HG03097 (cell line): ENCODE data around the gene PTK7.

Experiments
- ATAC-seq: cut with Tn5 transposase; IDR thresholded peaks from one replicate; pipeline ENCODE4 v1.9.1; 2021; ENCODE audit not compliant: unreplicated experiment, low FRiP score

Gene PTK7

GRCh38 chr6:43141644-43142043, 65.5 kb downstream of the PTK7 start:
- ATAC-seq, result no peak

DNA sequence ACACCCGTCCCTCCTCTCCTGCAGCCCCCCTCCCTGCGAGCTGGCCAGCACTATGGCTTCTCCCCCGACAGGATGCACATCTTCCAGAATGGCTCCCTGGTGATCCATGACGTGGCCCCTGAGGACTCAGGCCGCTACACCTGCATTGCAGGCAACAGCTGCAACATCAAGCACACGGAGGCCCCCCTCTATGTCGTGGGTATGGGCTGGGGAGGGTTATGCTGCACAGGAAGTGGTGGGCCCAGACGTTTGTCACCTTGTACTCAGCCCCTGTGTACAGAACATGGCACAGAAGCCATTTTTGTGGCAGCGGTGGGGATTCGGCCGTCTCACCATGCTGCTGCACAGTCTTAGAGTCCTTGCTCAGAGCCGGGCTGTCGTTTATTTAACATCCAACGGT, 66.0 kb downstream of the PTK7 start:
- ATAC-seq, result no peak

- ATAC-seq, result peak; percentile 64
Observed at GRCh38 chr6:43143235-43144128, 67.4 kb downstream of the PTK7 start.

GRCh38 chr6:43144879-43145278, 68.8 kb downstream of the PTK7 start:
- ATAC-seq, result no peak

- no peak for ATAC-seq
Observed at GRCh38 chr6:43146261-43146660, 70.1 kb downstream of the PTK7 start.

- ATAC-seq, result no peak
Observed at GRCh38 chr6:43146709-43147688, 70.9 kb downstream of the PTK7 start.

DNA sequence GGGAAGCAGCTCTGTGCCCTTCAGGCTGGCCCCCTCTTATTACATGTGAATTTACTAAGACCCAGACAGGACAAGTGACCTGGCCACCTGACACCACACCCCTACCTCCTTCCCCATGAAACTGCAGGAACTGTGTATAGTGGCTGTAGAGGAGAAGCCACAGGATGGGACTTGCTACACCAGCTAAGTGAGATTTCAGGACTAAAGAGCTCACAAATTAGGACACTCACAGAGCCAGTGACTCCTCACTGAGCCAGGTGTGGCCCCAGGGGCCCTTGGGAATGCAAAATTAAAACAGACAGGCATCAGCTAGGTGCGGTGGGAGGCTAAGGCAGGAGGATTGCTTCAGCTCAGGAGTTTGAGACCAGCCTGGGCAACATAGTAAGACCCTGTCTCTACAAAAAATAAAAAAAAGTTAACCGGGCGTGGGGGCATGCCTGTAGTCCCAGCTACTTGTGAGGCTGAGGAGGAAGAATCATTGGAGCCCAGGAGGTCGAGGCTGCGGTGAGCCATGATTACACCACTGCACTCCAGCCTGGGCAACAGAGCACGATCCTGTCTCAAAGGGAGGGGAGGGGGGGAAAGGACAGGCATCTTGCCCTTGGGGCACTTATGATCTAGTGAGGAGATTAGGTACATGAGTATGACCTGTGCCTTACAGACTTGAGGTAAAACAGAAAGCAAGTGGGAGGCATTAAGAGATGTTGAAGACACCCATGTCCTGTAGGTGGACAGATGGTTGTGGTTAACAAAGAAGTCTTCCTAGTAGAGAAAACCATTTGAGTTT, 71.8 kb downstream of the PTK7 start:
- no peak for ATAC-seq

- ATAC-seq, result no peak
Observed at GRCh38 chr6:43149265-43149664, 73.2 kb downstream of the PTK7 start.

- ATAC-seq, result no peak
Observed at GRCh38 chr6:43150051-43150751, 74.1 kb downstream of the PTK7 start.

DNA sequence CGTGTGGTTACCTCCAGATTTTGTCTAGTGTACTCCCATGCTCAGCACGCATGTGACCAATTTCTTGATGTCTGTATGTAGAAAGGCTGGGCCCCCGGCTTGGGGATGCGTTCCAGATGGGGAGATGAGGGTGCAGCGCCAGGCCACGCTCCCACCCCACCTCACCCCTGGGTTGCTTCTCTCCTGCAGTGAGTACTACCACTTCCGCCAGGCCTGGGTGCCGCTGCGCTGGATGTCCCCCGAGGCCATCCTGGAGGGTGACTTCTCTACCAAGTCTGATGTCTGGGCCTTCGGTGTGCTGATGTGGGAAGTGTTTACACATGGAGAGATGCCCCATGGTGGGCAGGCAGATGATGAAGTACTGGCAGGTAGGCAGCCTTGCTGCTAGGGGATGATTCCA, 83.5 kb downstream of the PTK7 start:
- no peak for ATAC-seq

DNA sequence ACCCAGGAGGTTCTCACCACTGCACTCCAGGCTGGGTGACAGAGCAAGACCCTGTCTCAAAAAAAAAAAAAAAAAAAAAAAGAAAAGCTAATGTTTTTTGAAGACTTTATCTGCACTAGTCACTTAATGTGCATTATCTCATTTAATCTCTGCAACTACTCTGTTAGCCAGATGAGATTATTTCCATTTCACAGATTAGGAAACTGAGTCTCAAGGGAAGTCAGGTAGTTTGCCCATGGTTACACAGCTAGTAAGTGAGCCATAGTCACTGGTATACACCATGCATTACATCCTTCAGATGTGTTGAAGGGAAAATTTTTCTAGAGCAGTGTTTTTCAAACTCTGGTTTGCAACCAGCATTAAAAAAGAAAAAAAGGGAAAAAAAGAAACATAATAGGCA, 87.8 kb downstream of the PTK7 start:
- ATAC-seq, result no peak

- no peak for ATAC-seq
Observed at GRCh38 chr6:43170417-43170930, 94.4 kb downstream of the PTK7 start.

DNA sequence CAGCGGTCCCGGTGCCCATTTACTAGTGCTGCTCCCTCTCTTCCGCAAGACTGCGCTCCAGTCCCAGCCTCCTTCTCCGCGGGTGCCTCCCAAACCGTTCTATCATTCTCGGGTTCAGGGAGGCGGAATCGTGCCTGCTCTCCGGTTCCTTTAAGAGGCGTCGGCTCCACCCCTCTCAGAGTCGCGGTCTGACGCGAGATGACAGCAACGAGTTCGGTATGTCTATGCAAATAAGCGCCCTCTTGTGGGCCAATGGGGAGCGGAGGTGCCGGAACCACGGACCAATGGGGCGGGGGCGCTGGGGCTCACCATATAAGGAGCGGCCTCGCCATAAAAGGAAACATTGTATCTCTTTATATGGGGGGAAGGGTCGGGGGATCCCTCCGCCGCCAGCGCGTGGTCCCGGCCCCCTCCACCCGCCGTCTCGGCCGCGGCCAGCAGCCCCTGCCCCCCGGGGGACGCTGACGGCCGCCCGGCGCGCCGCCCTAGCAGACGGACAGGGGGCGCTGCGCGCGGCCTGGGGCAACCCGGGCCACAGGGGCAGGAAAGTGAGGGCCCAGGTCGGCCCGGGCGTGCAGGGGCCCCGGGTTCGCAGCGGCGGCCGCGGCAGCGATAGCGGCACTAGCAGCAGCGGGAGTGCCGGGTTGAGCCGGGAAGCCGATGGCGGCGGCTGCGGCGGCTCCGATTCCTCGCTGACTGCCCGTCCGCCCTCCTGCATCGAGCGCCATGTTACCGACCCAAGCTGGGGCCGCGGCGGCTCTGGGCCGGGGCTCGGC, 95.0 kb downstream of the PTK7 start, which contains the start of gene SRF:
SRF (plus strand) TSS at position 339 of the 776 bp plus-strand sequence; CDS start at position 727, 388 bp downstream.
- peak; percentile 59 for ATAC-seq

DNA sequence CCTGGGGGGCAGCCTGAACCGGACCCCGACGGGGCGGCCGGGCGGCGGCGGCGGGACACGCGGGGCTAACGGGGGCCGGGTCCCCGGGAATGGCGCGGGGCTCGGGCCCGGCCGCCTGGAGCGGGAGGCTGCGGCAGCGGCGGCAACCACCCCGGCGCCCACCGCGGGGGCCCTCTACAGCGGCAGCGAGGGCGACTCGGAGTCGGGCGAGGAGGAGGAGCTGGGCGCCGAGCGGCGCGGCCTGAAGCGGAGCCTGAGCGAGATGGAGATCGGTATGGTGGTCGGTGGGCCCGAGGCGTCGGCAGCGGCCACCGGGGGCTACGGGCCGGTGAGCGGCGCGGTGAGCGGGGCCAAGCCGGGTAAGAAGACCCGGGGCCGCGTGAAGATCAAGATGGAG, 95.6 kb downstream of the PTK7 start:
- ATAC-seq, result no peak

GRCh38 chr6:43172104-43173007, 96.2 kb downstream of the PTK7 start:
- ATAC-seq, result no peak

GRCh38 chr6:43173591-43174262, 97.6 kb downstream of the PTK7 start:
- ATAC-seq, result no peak
